ENCODE data around the gene C2CD3.
"Not testable (repeated sequence)": the region's sequence is repeated elsewhere in the genome, so short reads cannot be mapped to it uniquely, and the experiment has no call there.

The C2CD3 gene

DNA sequence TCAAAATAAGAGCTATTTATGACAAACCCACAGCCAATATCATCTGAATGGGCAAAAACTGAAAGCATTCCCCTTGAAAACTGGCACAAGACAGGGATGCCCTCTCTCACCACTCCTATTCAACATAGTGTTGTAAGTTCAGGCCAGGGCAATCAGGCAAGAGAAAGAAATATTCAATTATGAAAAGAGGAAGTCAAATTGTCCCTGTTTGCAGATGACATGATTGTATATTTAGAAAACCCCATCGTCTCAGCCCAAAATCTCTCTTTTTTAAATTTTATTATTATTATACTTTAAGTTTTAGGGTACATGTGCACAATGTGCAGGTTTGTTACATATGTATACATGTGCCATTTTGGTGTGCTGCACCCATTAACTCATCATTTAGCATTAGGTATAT, 107.2 kb downstream of the C2CD3 start:
- DNase-seq (ENCODE audit: low read depth): not testable (repeated sequence)

GRCh38 chr11:74061599-74061998, 109.2 kb downstream of the C2CD3 start:
- not testable (repeated sequence) for DNase-seq (ENCODE audit: low read depth)

DNA sequence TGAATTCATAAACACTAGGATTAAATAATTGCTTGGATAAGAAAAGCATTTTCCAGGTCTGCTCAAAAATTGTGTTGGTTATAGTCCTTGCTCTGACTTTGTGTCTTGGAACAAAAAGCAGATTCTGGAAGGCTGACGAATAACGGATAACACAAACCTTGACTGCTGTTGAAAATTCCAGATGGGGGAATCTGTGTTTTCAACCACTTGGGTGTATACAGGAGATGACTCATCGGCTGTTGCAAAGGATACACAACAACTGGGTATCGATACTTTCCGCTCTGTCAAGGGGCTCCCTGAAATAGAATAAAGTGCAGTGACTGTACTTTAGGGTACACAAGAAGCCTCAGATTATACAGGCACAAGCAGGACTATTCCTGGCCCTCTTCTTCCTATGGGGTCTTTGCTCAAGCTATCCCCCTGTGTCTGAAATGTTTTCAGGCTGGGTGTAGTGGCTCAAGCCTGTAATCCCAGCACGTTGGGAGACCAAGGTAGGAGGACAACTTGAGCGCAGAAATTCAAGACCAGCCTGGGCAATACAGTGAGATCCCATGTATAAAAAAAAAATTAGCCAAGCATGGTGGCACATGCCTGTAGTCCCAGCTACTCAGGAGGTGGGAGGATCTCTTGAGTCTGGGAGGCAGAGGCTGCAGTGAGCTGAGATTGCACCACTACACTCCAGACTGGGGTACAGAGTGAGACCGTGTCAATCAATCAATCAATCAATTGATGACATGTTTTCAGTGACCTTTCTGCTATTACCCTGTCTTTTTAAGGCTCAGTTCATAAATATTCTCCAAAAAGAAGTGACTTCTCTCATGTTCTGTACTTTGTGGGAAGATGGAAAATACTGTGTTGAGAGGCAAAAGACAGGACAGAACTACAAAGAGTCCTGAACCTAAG, 113.3 kb downstream of the C2CD3 start:
- no peak for DNase-seq (ENCODE audit: low read depth)

GRCh38 chr11:74055938-74056337, 114.9 kb downstream of the C2CD3 start:
- DNase-seq (ENCODE audit: low read depth): no peak

- DNase-seq (ENCODE audit: low read depth): no peak
These were observed 120.3 kb downstream of the C2CD3 start for GRCh38 chr11:74050465-74050864.

DNA sequence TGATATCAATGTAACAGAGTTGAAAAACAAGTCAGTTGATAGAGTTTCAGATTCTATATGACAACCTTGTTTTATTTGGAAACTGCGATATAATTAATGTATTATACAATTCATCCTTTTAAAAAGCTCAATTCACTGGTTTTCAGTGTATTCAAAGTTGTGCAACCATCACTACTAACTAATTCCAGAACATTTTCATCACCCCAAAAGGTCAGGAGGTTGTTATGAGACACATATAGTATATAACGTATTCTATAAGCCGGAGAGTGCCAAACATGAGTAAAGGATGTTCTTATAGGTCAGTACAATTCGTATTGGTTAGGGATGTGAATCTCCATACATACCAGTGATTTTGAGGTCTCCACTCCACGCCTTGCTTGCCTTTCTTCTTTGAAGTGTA, 121.8 kb downstream of the C2CD3 start:
- DNase-seq (ENCODE audit: low read depth): no peak

DNA sequence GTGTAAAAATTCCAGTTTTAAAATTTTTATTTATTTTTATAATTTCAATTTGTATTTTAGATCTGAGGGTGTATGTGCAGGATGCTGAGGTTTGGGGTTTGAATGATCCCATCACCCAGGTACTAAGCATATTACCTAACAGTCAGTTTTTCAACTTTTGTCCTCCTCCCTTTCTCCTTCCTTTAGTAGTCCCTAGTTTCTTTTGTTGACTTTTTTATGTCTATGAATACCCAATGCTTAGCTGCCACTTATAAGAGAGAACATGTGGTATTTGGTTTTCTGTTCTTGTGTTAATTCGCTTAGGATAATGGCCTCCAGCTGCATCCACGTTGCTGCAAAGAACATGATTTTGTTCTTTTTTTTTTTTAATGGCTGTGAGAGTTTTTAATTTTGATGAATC, 126.3 kb downstream of the C2CD3 start:
- no peak for DNase-seq (ENCODE audit: low read depth)

GRCh38 chr11:74043450-74043849, 127.4 kb downstream of the C2CD3 start:
- DNase-seq (ENCODE audit: low read depth): no peak

DNA sequence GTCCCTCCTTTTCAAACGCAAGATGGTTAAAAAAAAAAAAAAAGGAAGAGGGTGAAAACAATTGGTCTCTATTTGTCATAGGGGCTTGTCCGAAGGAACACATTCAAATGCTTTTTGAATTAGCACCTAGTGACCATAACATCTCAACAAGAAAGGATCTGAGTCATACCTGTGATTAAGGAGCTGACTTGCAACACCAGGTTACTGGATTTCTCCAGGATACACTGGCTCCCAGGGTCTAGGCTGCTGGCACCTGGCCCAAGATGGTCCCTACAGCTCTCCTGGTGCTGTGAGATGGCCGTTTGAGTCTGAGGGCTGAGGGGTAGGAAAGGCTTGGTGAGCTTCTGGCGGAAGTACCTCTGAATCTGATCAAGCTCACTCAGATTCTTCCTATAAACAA, 133.5 kb downstream of the C2CD3 start:
- DNase-seq (ENCODE audit: low read depth): no peak

DNA sequence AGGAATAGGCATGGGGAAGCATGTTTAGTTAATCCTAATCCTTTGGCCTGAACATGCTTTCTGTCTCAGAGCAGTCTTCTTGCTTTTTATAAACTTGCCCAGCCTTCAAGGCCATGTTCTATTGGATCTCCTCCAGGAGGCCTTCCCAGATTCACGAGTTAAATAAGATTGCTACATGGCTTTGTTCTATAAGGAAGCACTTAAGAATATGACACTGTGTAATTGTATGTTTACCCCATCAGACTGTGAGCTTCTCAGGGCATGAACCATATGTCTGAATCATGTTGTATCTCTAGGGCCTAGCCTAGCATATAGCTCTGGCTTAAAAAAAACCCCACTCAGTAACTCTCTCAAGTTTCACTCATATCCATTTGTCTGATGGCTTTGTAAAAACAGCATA, 135.5 kb downstream of the C2CD3 start:
- DNase-seq (ENCODE audit: low read depth): no peak

DNA sequence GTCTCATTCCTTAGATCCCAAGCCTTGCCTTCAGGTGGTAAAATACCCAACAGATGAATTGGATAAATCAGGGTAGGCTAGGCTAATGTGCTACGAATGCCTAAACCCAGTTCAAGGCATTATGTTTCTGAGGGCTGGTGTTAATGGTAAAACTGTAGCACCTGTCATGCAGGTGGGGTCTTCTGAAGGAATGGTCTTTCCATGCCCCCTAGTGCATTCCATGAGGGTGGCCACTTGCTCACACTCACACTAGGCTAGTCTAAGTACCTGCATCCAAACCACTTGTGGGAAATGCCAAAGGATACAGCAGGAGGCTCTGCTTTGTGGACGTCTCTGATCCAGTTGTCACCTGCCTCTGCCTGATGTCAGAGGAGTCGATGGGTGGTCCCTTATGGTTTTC, 137.8 kb downstream of the C2CD3 start:
- no peak for DNase-seq (ENCODE audit: low read depth)

DNA sequence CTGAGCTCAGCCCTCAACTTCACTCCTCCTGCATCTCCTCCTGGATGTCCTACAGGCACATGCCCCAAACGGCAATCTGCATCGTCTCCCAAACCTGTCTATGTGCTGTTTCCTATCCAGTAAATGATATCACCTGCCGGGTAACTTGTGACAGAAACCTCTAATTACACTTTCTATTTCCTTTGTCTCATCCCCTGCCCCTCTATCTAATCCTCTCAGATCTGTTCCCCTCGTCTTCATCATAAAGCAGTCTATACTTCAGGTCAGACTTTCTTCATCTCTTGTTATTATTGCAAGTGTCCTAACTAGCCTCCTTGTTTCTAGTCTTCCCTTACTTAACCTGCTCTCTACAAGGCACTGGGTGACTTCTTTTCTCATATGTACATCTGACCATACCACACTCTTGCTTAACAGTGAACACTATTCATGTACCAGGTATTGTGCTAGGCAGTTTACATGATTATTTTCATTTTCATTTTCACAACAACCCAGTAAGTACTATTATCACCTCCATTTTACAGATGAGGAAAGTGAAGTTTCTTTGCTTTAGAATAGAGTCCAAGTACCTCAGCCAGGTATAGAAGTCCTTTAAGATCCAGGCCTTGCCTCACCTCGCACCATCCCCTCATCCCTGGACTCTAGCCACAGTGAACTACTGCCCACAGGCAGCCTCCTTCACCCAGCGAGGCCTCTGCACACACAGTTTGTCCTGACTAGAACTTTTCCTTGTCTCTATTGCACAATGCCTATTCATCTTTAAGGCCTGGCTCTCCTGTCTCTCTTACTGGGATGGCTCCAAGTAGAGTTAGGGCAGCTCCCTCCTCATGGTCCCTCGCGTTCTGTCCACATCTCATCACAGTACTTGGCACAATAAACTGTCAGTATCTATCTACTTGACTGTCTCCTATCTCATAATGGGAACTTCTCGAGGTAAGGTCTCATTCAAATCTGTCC, 139.8 kb downstream of the C2CD3 start:
- no peak for DNase-seq (ENCODE audit: low read depth)

DNA sequence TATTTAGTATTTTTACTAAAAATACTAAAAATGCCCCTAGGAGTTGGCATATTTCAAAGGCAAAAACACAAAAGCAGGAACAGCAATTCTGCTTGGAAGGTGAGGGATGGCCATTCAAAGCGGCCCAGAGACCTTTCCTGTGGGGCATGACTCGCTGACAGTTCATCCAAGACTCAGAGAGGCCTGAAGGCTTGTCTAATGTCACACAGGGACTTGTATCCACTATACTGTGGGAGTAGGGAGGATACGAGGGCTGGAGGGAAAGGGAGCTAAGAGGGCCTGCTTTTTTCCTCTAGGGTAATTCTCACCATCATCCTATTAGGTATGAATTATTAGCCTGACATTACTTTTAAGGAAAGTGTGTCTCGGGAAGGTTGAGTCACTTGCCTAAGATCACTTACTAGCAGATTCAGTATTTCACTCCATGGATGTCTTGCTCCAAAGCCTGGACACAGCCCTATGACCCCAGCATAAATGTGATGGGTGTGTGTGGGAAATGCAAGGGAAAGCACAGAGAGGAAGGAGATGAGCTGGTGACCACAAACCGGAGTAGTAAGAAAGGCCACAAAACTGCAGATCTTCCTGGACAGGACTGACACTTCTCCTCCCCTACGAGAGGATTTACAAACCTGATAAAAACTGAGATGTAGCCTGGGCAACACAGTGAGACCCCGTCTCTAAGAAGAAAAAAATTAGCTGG, 145.2 kb downstream of the C2CD3 start:
- no peak for DNase-seq (ENCODE audit: low read depth)

GRCh38 chr11:74024261-74025029, 146.4 kb downstream of the C2CD3 start:
- no peak for DNase-seq (ENCODE audit: low read depth)

GRCh38 chr11:74023276-74023675, 147.5 kb downstream of the C2CD3 start:
- DNase-seq (ENCODE audit: low read depth): no peak

DNA sequence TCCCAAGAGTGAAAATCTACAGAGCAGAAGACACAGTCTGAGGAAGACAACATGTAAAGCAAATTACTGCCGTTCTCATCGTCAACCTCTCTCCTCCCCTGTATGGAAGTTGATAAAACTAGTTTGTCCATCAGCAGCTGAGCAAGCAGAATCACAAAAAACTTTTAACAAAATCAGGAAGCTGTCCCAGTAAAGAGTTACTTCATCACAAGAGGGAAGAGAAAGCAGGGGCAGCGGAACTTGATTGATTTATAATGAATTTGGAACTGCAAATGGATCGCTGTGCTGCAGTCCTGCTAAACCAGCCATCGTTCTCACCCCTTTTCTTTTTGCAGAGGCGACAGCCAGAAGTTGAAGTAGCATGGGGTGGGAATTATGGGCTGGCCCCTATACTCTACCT, 148.3 kb downstream of the C2CD3 start:
- DNase-seq (ENCODE audit: low read depth): no peak

DNA sequence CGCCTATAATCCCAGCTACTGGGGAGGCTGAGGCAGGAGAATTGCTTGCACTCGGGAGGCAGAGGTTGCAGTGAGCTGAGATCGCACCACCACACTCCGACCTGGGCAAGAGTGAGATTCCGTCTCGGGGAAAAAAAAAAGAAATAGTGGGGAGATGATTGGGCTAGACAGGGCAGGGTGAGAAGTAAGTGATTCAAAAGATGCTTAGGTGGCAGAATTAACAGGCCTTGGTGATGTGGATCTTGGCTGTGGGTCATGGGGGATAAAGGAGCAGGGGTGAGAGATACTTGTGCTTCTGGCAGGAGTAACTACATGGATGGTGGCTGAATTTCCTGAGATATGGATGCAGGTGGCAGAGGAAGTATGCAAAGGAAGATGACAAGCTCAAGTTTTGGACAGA, 148.8 kb downstream of the C2CD3 start:
- no peak for DNase-seq (ENCODE audit: low read depth)

- no peak for DNase-seq (ENCODE audit: low read depth)
These were observed 150.3 kb downstream of the C2CD3 start for GRCh38 chr11:74020539-74020938.

- DNase-seq (ENCODE audit: low read depth): no peak
These were observed 150.9 kb downstream of the C2CD3 start for GRCh38 chr11:74019860-74020259.

DNA sequence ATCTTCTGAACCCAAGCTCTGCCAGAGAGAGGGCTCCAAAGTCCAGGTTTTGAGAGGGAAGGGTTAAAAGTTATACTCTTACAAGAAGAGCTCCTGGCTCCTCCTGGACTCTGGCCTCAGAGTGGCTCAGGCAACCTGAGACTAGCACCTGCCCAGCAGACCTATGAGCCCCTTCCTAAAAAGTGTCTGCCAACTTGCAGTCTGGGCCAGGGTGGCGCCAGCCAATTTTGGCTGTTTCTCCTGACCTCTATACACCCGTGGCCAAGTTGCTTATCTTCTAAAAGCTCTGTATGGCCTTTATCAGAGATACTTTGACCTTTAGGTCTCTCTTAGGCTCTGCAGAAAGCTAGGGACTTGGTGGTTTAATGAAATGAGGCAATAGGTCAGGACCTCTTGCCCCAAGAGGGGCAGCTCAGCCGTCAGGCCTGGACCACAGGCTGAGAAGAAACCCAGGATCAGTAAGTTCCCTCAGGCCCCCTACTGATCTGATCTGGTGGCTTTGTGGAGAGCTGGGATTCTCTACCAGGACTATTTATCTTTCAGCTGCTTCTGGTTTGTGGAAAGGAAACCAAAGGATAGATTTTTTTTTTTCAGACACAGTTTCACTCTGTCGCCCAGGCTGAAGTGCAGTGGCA, 151.6 kb downstream of the C2CD3 start:
- DNase-seq (ENCODE audit: low read depth): no peak
